Stomach (tissue), 9 donors: Measurements from ENCODE around the gene PRKAR2B. TPM values are rescaled to one million over a fixed set of nuclear protein-coding genes. Genes with fewer than 3 reads are reported as not detected.
"Not testable (repeated sequence)": the region's sequence is repeated elsewhere in the genome, so short reads cannot be mapped to it uniquely, and the experiment has no call there.

Experiments
- DNase-seq, 2 donors: peaks; one replicate each; pipeline versions ENCODE4 v3.0.0 to v3.0.0-alpha.2; 2013 to 2019
- H3K27ac ChIP-seq, 5 donors: fragments of 200-600 bp in 4 of 5; sonication (generic) in 4 of 5; one replicate each; pipeline ENCODE4 v1.5.1; 2013 to 2019; ENCODE audit warnings: mild to moderate bottlenecking in 1 of 5, moderate library complexity in 1 of 5
- H3K27me3 ChIP-seq, 3 donors: fragments of 200-600 bp; sonication (generic); one replicate each; pipeline ENCODE4 v1.5.1; 2017 to 2019; ENCODE audit warnings: mixed run types in 1 of 3
- H3K36me3 ChIP-seq, 4 donors: fragments of 200-600 bp; sonication (generic); 1 replicate in 3 of 4; 2 replicates in 1 of 4; pipeline ENCODE4 v1.5.1; 2016 to 2019
- H3K4me1 ChIP-seq, 4 donors: fragments of 200-600 bp; sonication (generic); one replicate each; pipeline ENCODE4 v1.5.1; 2016 to 2019
- H3K4me3 ChIP-seq, 4 donors: fragments of 200-600 bp; sonication (generic) in 3 of 4; one replicate each; pipeline ENCODE4 v1.5.1; 2016 to 2019; ENCODE audit warnings: mild to moderate bottlenecking in 1 of 4
- H3K9me3 ChIP-seq, 4 donors: fragments of 200-600 bp; sonication (generic); one replicate each; pipeline ENCODE4 v1.5.1; 2016 to 2019
- EP300 ChIP-seq: sonication (generic); formaldehyde crosslinking; IDR thresholded peaks from one replicate; pipeline ENCODE4 v1.6.1; 2017; ENCODE audit warnings: antibody characterized with exemption
- POLR2A ChIP-seq, 4 donors: fragments of 450-650 bp; IDR thresholded peaks; one replicate each; pipeline ENCODE4 v1.6.1; 2016; ENCODE audit warnings: antibody characterized with exemption in 4 of 4, control low read depth in 2 of 4, mild to moderate bottlenecking in 1 of 4, moderate library complexity in 1 of 4
- POLR2AphosphoS5 ChIP-seq, 3 donors: sonication (generic); formaldehyde crosslinking; IDR thresholded peaks; one replicate each; pipeline ENCODE4 v1.6.1; 2016; ENCODE audit warnings: antibody characterized with exemption in 3 of 3
- WGBS, 5 donors: extraction: QIAGEN DNeasy Blood & Tissue Kit in 3 of 5; methylation state at CpG; one replicate each; pipeline versions ENCODE4 v1.1.5 to v1.1.7; 2013 to 2018; 5-methylcytosine and 5-hydroxymethylcytosine counted together
- intact Hi-C: fragments of 100-400 bp; cut with DNase I; formaldehyde crosslinking; loops from one replicate; pipeline ENCODE4 v1.15.1; 2023; ENCODE audit warnings: low total_unique reads
- polyA plus RNA-seq, 3 donors: library from polyadenylated mRNA; stranded (reverse); fragments of 200-250 nt; gene quantifications; one replicate each; pipeline ENCODE4 v1.2.3, GENCODE V29; 2013
- total RNA-seq, 5 donors: library from RNA; depleted of rRNA; stranded (reverse); fragments of >200 nt; gene quantifications; one replicate each; pipeline versions ENCODE4 v1.1.0 to v1.2.3, GENCODE V29; 2014 to 2016
- TF ChIP-seq, protein P1 (sequence below), 7 experiments: fragments of 450-650 bp in 4 of 7; fragments of 200-600 bp in 3 of 7; sonication (generic) in 3 of 7; IDR thresholded peaks; one replicate each; pipeline ENCODE4 v1.5.1; 2016 to 2019; ENCODE audit warnings: antibody characterized with exemption in 7 of 7, control low read depth in 2 of 7, mild to moderate bottlenecking in 1 of 7
- donor health status: healthy with polysubstance abuse.
- donor health status: Bipolar disorder and iron deficiency.
- donor health status: healthy.

PRKAR2B gene
- total and polyA plus RNA-seq, 8 donors = 4.7 to 39.6 (median 15.2) TPM

DNA sequence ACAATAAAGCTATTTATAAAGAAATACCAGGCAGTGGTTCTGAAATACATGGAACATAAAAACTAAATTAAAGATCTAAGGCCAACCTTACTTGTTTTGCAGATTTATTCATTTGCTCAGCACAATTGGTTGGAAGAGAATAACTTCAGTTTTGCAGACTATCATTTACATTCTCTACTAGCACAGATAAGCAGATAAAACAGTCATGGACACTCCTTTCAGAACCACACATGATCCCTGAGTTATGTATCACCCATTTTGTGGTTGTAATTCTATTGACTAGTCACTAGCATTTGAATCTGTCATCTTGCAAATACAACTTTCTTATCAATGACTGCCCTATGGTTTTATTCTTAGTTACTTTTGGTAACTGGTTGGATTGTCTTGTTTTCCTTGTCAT is 45.1 kb downstream of the PRKAR2B start:
- Histone ChIP-seq H3K27ac (no peak overlapping the region), H3K4me1 (peaks cover 0 to 7% (median 0%) of the 10 kb centered on the region in 4 donors), H3K27me3 (no peaks in the 10 kb centered on the region), H3K9me3 (no peaks in the 10 kb centered on the region), H3K4me3 (no peak overlapping the region), H3K36me3 (no peaks in the 10 kb centered on the region)
- intact Hi-C loops = no loop called here
- no peak for DNase-seq
- no peak for TF ChIP-seq POLR2AphosphoS5 (IDR thresholded peaks at IDR 0.05)
- TF ChIP-seq, protein P1, sequence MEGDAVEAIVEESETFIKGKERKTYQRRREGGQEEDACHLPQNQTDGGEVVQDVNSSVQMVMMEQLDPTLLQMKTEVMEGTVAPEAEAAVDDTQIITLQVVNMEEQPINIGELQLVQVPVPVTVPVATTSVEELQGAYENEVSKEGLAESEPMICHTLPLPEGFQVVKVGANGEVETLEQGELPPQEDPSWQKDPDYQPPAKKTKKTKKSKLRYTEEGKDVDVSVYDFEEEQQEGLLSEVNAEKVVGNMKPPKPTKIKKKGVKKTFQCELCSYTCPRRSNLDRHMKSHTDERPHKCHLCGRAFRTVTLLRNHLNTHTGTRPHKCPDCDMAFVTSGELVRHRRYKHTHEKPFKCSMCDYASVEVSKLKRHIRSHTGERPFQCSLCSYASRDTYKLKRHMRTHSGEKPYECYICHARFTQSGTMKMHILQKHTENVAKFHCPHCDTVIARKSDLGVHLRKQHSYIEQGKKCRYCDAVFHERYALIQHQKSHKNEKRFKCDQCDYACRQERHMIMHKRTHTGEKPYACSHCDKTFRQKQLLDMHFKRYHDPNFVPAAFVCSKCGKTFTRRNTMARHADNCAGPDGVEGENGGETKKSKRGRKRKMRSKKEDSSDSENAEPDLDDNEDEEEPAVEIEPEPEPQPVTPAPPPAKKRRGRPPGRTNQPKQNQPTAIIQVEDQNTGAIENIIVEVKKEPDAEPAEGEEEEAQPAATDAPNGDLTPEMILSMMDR (IDR thresholded peaks at IDR 0.05) = no peak
- no peak for TF ChIP-seq EP300
- no peak for TF ChIP-seq POLR2A (IDR thresholded peaks at IDR 0.05)

DNA sequence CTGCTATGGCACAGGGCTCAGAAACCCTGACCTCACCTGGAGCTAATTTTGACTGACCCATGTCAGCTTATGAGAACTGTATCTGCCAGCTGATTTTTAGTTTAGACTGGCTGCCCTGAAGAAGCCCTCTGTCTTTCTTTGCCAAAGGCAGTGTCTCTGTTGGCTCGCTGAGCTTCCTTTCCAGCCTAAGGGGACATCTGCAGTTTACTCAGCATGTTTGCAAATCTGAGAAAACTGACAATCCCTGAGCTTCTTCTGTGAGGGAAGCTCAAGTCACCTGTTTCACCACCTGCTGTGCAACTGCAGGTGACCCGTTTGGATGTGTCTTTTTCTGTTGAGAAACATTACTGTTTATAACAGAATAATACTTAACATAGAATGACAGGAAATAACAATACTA is 46.0 kb downstream of the PRKAR2B start:
- DNase-seq = no peak
- WGBS, 5 donors = 18 to 47% (median 27%) methylated on average over 2 of the region's 2 CpGs
- Histone ChIP-seq H3K27me3 (no peaks in the 10 kb centered on the region), H3K27ac (no peak overlapping the region), H3K4me1 (peaks cover 0 to 7% (median 0%) of the 10 kb centered on the region in 4 donors), H3K36me3 (no peaks in the 10 kb centered on the region), H3K9me3 (no peaks in the 10 kb centered on the region), H3K4me3 (no peak overlapping the region)
- TF ChIP-seq POLR2A (IDR thresholded peaks at IDR 0.05) (no peak), POLR2AphosphoS5 (IDR thresholded peaks at IDR 0.05) (no peak), EP300 (no peak)
- TF ChIP-seq, protein P1 (IDR thresholded peaks at IDR 0.05) = no peak
- intact Hi-C loops = no loop called here

GRCh38 chr7:107091306-107091705 is 46.8 kb downstream of the PRKAR2B start:
- no peak for TF ChIP-seq POLR2AphosphoS5 (IDR thresholded peaks at IDR 0.05)
- no peak for TF ChIP-seq EP300
- TF ChIP-seq, protein P1 (IDR thresholded peaks at IDR 0.05) = no peak
- no peak for TF ChIP-seq POLR2A (IDR thresholded peaks at IDR 0.05)
- intact Hi-C loops = no loop called here
- Histone ChIP-seq H3K4me1 (peaks cover 0 to 7% (median 0%) of the 10 kb centered on the region in 4 donors), H3K27me3 (no peaks in the 10 kb centered on the region), H3K4me3 (no peak overlapping the region), H3K36me3 (no peaks in the 10 kb centered on the region), H3K9me3 (no peaks in the 10 kb centered on the region), H3K27ac (no peak overlapping the region)
- 40 to 80% (median 67%) methylated on average over 2 of the region's 2 CpGs for WGBS, 5 donors
- no peak for DNase-seq

GRCh38 chr7:107093671-107094070 is 49.2 kb downstream of the PRKAR2B start:
- H3K4me1 ChIP-seq, H3K9me3 ChIP-seq, DNase-seq, intact Hi-C loops, H3K27ac ChIP-seq, H3K4me3 ChIP-seq, H3K36me3 ChIP-seq, H3K27me3 ChIP-seq: not testable (repeated sequence)
- WGBS, 5 donors = 91 to 98% (median 96%) methylated on average over 5 of the region's 5 CpGs

- H3K4me3 ChIP-seq, intact Hi-C loops, H3K4me1 ChIP-seq, DNase-seq, H3K27me3 ChIP-seq, H3K36me3 ChIP-seq, H3K27ac ChIP-seq: not testable (repeated sequence)
- WGBS, 5 donors = 90 to 99% (median 98%) methylated on average over 11 to 12 of the region's 12 CpGs
- peaks cover 9 to 14% (median 12%) of the 10 kb centered on the region in 4 donors for H3K9me3 ChIP-seq
Observed at GRCh38 chr7:107099154-107099553, 54.6 kb downstream of the PRKAR2B start.
